Measurements from ENCODE around the gene ARHGAP5.

The ARHGAP5 gene

GRCh38 chr14:32064931-32065330, 12.2 kb upstream of the ARHGAP5 start:
- Histone ChIP-seq H3K36me3 (replicated peaks; ENCODE audit: insufficient read depth, low read length) (no peaks in the 10 kb centered on the region), H4K20me1 (ENCODE audit: insufficient read depth, low read length) (no peaks in the 10 kb centered on the region), H3K9me2 (replicated peaks; ENCODE audit: insufficient read depth, low read length) (no peaks in the 10 kb centered on the region), H3K4me1 (ENCODE audit: low read length) (no peaks in the 10 kb centered on the region), H3K4me3 (ENCODE audit: low read length) (no peak overlapping the region), H3K27me3 (replicated peaks; ENCODE audit: insufficient read depth, low read length) (no peaks in the 10 kb centered on the region), H3K9ac (ENCODE audit: low read length) (no peak overlapping the region), H3K9me3 (replicated peaks; ENCODE audit: insufficient read depth, low read length) (no peaks in the 10 kb centered on the region), H2AFZ (ENCODE audit: low read length) (no peak overlapping the region), H3K4me2 (ENCODE audit: low read depth, low read length) (no peak overlapping the region), H3K79me2 (ENCODE audit: low read length) (no peaks in the 10 kb centered on the region), H3F3A (ENCODE audit: insufficient read depth, low read length) (no peaks in the 10 kb centered on the region), H3K27ac (ENCODE audit: low read length) (no peak overlapping the region)
- TF ChIP-seq EZH2 (optimal IDR thresholded peaks at IDR 0.05; ENCODE audit: low read depth, low read length) (no peak), EZH2phosphoT487 (IDR thresholded peaks at IDR 0.05; ENCODE audit: low read length) (no peak), CTCF (IDR thresholded peaks at IDR 0.05; ENCODE audit: low read length) (no peak)
- no peak for DNase-seq

GRCh38 chr14:32068708-32069107, 8.4 kb upstream of the ARHGAP5 start:
- Histone ChIP-seq H3K4me1 (ENCODE audit: low read length) (no peaks in the 10 kb centered on the region), H3K4me2 (ENCODE audit: low read depth, low read length) (no peak overlapping the region), H3K9me2 (replicated peaks; ENCODE audit: insufficient read depth, low read length) (no peaks in the 10 kb centered on the region), H3K79me2 (ENCODE audit: low read length) (no peaks in the 10 kb centered on the region), H3K9me3 (replicated peaks; ENCODE audit: insufficient read depth, low read length) (no peaks in the 10 kb centered on the region), H3K27me3 (replicated peaks; ENCODE audit: insufficient read depth, low read length) (no peaks in the 10 kb centered on the region), H3K27ac (ENCODE audit: low read length) (no peak overlapping the region), H3K4me3 (ENCODE audit: low read length) (no peak overlapping the region), H3F3A (ENCODE audit: insufficient read depth, low read length) (no peaks in the 10 kb centered on the region), H2AFZ (ENCODE audit: low read length) (no peak overlapping the region), H4K20me1 (ENCODE audit: insufficient read depth, low read length) (no peaks in the 10 kb centered on the region), H3K9ac (ENCODE audit: low read length) (no peak overlapping the region), H3K36me3 (replicated peaks; ENCODE audit: insufficient read depth, low read length) (no peaks in the 10 kb centered on the region)
- no peak for TF ChIP-seq EZH2 (optimal IDR thresholded peaks at IDR 0.05; ENCODE audit: low read depth, low read length)
- TF ChIP-seq EZH2phosphoT487 (IDR thresholded peaks at IDR 0.05; ENCODE audit: low read length): no peak
- TF ChIP-seq CTCF (IDR thresholded peaks at IDR 0.05; ENCODE audit: low read length): no peak
- no peak for DNase-seq

GRCh38 chr14:32070282-32070681, 6.8 kb upstream of the ARHGAP5 start:
- Histone ChIP-seq H3K9me3 (replicated peaks; ENCODE audit: insufficient read depth, low read length) (no peaks in the 10 kb centered on the region), H3K27me3 (replicated peaks; ENCODE audit: insufficient read depth, low read length) (no peaks in the 10 kb centered on the region), H3K36me3 (replicated peaks; ENCODE audit: insufficient read depth, low read length) (no peaks in the 10 kb centered on the region), H4K20me1 (ENCODE audit: insufficient read depth, low read length) (no peaks in the 10 kb centered on the region), H2AFZ (ENCODE audit: low read length) (no peak overlapping the region), H3K9me2 (replicated peaks; ENCODE audit: insufficient read depth, low read length) (no peaks in the 10 kb centered on the region), H3K27ac (ENCODE audit: low read length) (no peak overlapping the region), H3K4me1 (ENCODE audit: low read length) (no peaks in the 10 kb centered on the region), H3K4me3 (ENCODE audit: low read length) (no peak overlapping the region), H3K9ac (ENCODE audit: low read length) (no peak overlapping the region), H3K4me2 (ENCODE audit: low read depth, low read length) (no peak overlapping the region), H3K79me2 (ENCODE audit: low read length) (no peaks in the 10 kb centered on the region), H3F3A (ENCODE audit: insufficient read depth, low read length) (no peaks in the 10 kb centered on the region)
- no peak for DNase-seq
- no peak for TF ChIP-seq CTCF (IDR thresholded peaks at IDR 0.05; ENCODE audit: low read length)
- no peak for TF ChIP-seq EZH2 (optimal IDR thresholded peaks at IDR 0.05; ENCODE audit: low read depth, low read length)
- no peak for TF ChIP-seq EZH2phosphoT487 (IDR thresholded peaks at IDR 0.05; ENCODE audit: low read length)
